Measurements from ENCODE around the gene ACSL1.

- no peak for TF ChIP-seq REST (IDR thresholded peaks at IDR 0.05; ENCODE audit: insufficient replicate concordance, low read depth)
- no peak for TF ChIP-seq CTCF (IDR thresholded peaks at IDR 0.05; ENCODE audit: insufficient read depth, low read length)
- TF ChIP-seq POLR2AphosphoS5 (IDR thresholded peaks at IDR 0.05; ENCODE audit: low read depth), result no peak
- no peak for TF ChIP-seq GABPA (IDR thresholded peaks at IDR 0.05; ENCODE audit: low read depth)
Measured at GRCh38 chr4:184712322-184712721, 113.4 kb downstream of the ACSL1 start.

All from HL-60 (cell line).